A673 (cell line): Measurements from ENCODE around the gene SPSB1.

ENCODE experiments used
- CTCF ChIP-seq: fragments of 300-800, 200-600 bp; sonication (generic); conservative IDR thresholded peaks from 2 replicates; pipeline ENCODE4 v1.5.1; 2017; ENCODE audit warnings: low read depth, mild to moderate bottlenecking, antibody characterized with exemption, low read length, moderate library complexity, mixed read lengths
- EZH2 ChIP-seq: fragments of 200-600 bp; sonication (generic); IDR thresholded peaks from 2 replicates; pipeline ENCODE4 v1.6.1; 2017; ENCODE audit warnings: borderline replicate concordance, low read depth, mild to moderate bottlenecking, mixed read lengths, antibody characterized with exemption, low read length; ENCODE audit not compliant: poor library complexity, severe bottlenecking

GRCh38 chr1:9267352-9267686 lies 25.4 kb upstream of the SPSB1 start:
- 0 out of 2 replicates have a peak, but pooled peaks have one; percentile 1 for TF ChIP-seq CTCF
- TF ChIP-seq EZH2, result no peak
